NCI-H1930 (cell line): ENCODE data around the gene TMEM51.
"Not testable (repeated sequence)": the region's sequence is repeated elsewhere in the genome, so short reads cannot be mapped to it uniquely, and the experiment has no call there.

Experiments used
- DNase-seq, 2 experiments: peaks; one replicate each; lab custom pipeline; 2025; lab: John Stamatoyannopoulos, UW

The TMEM51 gene

GRCh38 chr1:15128077-15128476, 25.5 kb upstream of the TMEM51 start:
- no peak for DNase-seq

- peak; percentile 44 to 48 for DNase-seq
These were observed 24.8 kb upstream of the TMEM51 start for GRCh38 chr1:15128520-15129313.

DNA sequence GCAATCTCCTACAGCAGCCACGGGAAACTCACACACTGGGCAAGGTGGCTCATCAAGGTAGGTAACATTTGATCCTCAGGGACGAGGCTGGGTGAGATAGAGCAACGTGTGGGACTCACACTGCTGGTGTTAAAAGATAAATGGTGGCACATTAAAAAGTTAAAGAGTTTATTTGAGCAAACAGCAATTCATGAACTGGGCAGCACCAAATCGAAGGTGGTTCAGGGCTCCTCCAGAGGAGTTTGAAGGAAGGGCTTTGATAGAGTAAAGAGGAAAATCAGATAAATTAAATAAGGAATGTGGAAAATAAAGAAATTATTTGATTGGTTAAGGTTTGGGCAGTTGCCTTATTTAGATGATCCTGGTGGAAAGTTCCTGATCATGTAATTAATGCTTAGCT, 23.6 kb upstream of the TMEM51 start:
- DNase-seq, result no peak

DNA sequence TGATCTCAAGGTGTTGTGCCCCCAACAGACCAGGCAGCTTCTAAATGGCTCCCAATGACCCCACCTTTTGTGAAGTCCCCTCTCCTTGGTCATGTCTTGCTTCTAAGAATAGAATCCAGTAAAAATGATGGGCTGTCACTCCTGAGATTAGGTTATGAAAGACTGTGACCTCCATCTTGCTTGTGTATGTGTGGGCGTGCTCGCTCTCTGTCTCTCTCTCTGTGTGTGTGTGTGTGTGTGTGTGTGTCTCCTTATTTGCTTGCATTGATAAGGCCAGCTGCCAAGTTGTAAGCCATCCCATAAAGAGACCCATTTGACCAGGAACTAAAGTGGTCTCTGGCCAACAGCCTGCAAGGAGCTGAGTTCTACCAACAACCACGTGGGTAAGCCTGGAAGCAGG, 22.9 kb upstream of the TMEM51 start:
- DNase-seq, result no peak

GRCh38 chr1:15132965-15133364, 20.6 kb upstream of the TMEM51 start:
- no peak for DNase-seq

DNA sequence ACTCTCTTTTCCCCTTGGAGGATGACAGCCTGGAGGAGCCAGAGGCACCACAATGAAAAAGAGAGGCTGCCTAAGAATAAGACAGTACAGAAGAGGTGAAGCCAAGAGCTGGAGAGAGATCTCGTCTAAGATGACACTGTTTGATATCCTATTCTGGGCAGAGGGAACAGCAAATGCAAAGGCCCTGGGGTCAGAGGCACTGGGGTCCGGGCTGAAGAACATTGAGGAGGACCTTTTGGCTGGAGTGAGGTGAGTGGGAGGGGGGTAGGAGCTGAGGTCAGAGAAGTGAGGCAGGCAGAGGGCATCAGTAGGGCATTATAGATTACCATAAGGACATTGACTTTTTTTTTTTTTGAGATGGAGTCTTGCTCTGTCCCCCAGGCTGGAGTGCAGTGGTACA, 19.3 kb upstream of the TMEM51 start:
- DNase-seq, result no peak

DNA sequence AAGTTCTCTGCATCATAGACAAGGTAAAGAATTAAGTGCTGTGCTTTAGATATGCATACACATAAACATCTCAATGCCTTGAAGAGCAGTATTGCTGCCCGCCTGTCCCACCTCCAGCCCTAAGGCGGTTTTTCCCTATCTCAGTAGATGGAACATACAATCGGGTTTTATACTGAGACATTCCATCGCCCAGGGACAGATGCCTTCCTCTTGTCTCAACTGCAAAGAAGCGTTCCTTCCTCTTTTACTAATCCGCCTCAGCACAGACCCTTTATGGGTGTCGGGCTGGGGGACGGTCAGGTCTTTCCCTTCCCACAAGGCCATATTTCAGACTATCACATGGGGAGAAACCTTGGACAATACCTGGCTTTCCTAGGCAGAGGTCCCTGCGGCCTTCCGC, 17.9 kb upstream of the TMEM51 start:
- DNase-seq, result not testable (repeated sequence)

- DNase-seq, result no peak
These were observed 15.7 kb upstream of the TMEM51 start for GRCh38 chr1:15137809-15138208.

GRCh38 chr1:15139654-15140350, 13.7 kb upstream of the TMEM51 start:
- DNase-seq, result no peak

DNA sequence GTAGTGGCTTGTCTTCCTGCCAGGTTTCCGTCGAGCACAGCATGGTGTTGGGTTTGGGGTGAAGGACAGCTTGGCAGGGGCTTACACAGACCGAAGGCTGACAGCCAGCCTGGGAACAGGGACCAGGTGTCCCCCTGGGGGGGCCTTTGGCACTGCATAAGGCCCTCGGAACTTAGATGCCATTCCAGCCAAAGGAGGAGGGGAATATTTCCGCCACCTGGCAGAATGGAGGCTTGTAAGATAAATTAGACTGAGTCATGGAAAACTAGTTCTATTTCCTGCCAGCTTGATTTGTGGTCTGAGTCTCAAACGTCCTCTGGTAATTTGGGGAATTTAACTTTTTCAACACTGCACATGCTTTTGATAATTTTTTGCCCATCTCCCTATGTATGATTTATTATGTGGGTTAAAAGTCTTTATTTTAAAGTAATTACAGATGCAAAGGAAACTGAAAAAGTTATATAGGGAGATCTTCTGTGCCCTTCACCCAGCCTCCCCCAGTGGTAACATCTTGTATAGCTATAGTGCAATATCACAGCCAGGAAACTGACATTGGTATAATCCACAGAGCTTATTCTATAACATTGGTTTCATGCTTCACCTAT, 11.5 kb upstream of the TMEM51 start:
- DNase-seq, result no peak

DNA sequence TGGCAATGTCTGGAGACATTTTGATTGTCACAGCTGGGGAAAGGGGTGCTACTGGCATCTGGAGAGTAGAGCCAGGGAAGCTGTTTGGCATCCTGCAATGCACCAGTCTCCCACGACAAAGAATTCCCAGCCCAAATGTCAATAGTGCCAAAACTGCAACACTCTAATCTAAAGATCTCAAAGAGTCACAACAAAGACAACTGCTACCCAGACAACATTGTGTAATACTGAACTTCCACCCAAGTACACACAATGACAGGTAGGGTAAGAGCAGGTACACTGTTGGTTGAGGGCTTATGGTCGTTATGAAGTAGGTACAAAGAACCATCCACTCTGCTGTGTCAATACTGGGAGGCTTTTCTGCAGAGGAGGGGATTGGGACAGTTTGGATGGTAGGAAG, 8.2 kb upstream of the TMEM51 start:
- DNase-seq, result no peak

DNA sequence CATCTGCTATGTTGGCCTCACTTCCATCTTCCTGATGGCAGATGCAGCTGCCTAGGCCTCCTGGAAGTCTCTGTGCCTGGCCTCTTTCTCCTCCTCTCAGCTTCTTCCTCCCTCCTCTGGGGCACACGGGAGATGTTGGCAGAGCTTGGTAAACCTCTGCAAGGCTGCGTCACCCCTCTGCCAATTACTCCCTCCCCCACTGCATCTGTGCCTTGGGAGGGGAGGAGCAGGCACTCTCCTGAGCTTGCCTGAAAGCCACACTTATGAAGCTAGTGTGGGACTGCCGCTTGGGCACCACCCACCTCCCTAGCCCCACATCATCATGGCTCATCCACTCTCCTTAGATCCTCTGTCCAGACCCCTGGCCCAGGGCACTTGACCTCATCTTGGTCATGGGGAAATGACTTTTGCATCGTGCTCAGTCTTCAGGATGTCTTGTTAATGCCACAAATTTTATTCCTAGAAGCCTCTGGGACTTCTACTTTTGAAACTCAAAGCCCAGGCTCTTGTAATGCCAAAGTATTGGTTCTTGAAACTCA, 7.3 kb upstream of the TMEM51 start:
- DNase-seq, result no peak

DNA sequence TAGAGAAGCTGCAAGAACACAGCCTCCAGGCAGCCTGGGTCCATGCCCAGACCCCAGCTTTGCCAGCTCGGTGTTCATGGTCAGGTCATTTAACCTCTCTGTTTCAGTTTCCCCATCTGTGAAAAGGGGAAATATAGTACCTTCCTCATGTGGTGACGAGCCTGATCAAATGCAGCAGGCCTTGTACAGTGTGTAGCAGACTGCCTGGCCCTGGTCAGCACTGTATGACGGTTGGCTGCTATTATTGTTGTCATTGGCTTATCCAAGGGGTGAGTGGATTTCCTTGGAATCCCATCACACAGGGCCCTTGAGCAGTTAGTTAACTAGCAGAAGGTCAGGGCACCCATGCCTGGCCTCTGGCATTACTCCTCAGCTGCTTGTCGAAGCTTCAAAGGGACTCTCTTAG, 6.6 kb upstream of the TMEM51 start:
- no peak for DNase-seq

DNA sequence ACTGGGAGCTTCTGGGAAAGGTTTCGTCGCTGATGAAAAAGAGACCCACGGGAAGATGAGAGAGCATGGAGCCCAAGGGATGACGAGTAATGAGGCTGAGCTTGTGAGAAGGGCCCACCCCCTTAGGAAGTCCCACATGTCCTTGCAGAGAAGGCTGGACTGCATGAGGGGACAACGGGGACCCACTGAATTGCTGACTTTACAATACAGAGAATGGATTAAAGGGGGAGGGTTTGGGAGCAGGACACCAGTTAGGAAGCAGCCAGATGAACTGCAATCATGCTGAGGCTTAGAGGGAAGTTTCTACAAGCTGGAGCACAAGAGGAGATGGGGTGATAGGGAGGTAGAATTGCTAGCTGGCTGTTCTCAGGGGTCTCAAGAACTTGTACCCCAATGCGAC, 5.5 kb upstream of the TMEM51 start:
- no peak for DNase-seq

GRCh38 chr1:15148475-15148874, 5.1 kb upstream of the TMEM51 start:
- DNase-seq, result no peak

DNA sequence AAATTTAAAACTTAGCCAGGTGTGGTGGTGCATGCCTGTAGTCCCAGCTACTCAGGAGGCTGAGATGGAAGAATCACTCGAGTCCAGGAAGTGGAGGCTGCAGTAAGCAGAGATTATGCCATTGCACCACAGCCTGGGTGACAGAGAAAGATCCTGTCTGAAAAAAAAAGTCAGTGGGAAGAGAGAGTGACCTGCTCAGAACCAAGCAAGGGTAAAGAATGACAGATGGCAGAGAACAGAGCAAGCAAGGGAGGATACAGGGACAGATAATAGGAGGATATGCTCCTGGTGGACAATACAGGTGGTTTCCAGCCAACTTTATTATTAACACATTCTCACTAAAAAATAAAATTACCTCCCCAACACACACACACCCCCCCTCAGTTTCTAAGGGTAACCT, 4.6 kb upstream of the TMEM51 start:
- no peak for DNase-seq

DNA sequence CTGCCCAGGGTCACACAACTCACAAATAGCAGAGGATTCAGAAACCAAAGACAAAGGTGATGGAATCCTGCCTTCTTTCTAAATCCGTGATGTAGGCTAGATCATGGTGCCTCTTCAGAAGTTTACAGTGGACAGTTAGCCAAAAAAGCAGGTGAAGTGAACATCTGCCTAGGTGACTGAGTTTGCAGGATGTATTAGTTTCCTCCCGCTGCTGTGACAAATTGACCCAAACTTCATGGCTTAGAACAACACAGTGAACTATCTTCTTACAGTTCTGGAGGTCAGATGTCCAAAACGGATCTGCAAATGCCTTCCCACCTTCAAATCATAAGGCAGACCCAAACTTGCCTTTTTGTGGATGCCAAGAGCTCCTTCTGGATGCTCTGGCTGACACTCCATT, 3.2 kb upstream of the TMEM51 start:
- DNase-seq, result no peak

- DNase-seq, result no peak
These were observed 2.2 kb upstream of the TMEM51 start for GRCh38 chr1:15151377-15151806.

DNA sequence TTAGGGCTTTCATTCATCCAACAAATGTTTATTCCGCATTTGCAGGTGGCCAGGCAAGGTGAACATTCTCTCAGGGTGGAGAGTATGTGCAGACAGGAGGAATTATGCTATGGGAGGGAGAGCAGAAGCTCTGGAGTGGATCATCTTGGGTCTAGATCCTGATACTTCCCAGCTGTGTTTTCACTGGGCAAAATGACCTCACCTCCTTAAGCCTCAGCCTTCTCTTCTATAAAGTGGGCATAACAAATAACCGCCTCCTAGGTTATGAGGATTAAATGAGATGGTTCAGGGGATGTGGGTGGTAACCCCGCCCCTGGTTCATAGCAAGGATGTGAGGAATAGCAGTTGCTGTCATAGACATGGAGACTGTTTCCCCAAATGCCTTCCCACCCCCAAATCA, 1.7 kb upstream of the TMEM51 start:
- DNase-seq, result no peak

- peak; percentile 79 to 82 for DNase-seq
These were observed 996 bp upstream of the TMEM51 start for GRCh38 chr1:15152318-15153183.

- DNase-seq, result peak; percentile 38 to 53
These were observed 414 bp downstream of the TMEM51 start for GRCh38 chr1:15153842-15154479.
